ENCODE data around the gene SCLY.

SCLY gene

DNA sequence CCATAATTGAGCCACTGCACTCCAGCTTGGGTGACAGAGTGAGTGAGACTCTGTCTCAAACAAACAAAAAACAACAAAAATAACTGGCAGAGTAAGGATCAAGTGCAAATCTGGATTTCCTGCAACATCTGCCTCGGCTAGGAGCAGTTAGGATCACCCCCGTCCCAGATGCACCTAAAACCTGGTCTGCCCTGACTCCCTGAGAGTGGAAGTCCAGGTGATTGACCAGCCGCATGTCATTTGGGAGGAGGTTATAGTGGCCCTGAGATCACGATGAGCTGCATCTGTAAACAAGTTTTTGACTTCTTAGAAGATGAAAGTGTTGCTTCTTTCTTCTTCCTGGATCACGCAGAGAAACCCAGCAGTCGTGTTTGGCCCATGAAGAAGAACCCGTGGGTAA lies 34.3 kb downstream of the SCLY start:
- CTCF ChIA-PET: interaction anchor here (0.6 kb wide), 2 partner anchors 151 to 1042 kb away, joined by 3 to 4 read pairs; no protein-coding TSS in a partner anchor
- Histone ChIP-seq H3K27ac (ENCODE audit: extremely low read depth, low read depth, low read length) (no peak overlapping the region), H3K36me3 (ENCODE audit: control insufficient read depth in 2 of 2, insufficient read depth in 1 of 2, low read length in 2 of 2) (peaks cover 0 to 16% of the 10 kb centered on the region in 2 experiments; a peak in 2 of 3 replicates)

DNA sequence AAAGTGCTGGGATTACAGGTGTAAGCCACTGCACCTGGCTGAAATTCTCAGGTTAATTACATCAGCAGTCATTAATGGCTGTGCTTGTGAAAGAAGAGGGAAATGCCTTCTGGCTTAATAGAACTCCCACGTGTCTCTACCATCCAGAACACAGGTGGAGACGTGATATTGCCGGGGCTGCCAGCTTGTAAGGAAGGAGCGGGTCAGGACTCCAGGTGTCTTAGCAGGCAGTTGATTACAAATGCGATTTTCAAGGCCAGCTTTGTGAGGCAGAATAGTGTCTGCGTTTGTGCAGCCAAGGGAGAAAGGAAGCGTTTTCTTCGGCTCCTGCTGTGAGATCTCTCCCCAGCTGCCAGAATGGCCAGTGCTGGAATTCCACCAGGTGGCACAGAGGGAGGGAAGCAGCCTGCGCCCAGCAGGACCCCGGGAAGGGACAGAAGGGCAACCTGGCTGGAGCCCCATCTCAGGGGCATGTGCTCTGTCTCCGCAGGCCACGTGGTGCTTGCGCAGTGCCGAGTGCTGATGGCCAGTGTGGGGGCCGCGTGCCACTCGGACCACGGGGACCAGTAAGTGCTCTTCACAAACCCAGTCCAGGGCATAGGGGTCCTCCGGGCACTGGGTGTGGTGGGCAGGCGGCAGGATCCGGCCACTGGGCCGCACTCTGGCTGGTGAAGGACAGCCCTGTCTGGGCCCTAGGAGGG lies 35.7 kb downstream of the SCLY start:
- ChIA-PET CTCF (no interaction called here), POLR2A (no interaction called here)
- H3K36me3 ChIP-seq (ENCODE audit: control insufficient read depth in 2 of 2, insufficient read depth in 1 of 2, low read length in 2 of 2): peaks cover 0 to 8% of the 10 kb centered on the region in 2 experiments; a peak in 2 of 3 replicates
- H3K27ac ChIP-seq (ENCODE audit: extremely low read depth, low read depth, low read length): no peak overlapping the region
- no peaks in the 10 kb centered on the region for H3K9me3 ChIP-seq (ENCODE audit: control insufficient read depth, insufficient read depth, low read depth, low read length)
- no peaks in the 10 kb centered on the region for H3K4me1 ChIP-seq (ENCODE audit: control insufficient read depth, insufficient read depth, low read length)
- H3K4me3 ChIP-seq (ENCODE audit: low read depth, low read length): no peak overlapping the region
- peak; percentile 77 for TF ChIP-seq ZIC2 (tag by site-specific recombination; IDR thresholded peaks at IDR 0.05)
- TF ChIP-seq, protein P1, sequence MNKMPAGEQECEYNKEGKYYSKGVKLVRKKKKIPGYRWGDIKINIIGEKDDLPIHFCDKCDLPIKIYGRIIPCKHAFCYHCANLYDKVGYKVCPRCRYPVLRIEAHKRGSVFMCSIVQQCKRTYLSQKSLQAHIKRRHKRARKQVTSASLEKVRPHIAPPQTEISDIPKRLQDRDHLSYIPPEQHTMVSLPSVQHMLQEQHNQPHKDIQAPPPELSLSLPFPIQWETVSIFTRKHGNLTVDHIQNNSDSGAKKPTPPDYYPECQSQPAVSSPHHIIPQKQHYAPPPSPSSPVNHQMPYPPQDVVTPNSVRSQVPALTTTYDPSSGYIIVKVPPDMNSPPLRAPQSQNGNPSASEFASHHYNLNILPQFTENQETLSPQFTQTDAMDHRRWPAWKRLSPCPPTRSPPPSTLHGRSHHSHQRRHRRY (tag by site-specific recombination; IDR thresholded peaks at IDR 0.05): no peak
- TF ChIP-seq, protein P2, sequence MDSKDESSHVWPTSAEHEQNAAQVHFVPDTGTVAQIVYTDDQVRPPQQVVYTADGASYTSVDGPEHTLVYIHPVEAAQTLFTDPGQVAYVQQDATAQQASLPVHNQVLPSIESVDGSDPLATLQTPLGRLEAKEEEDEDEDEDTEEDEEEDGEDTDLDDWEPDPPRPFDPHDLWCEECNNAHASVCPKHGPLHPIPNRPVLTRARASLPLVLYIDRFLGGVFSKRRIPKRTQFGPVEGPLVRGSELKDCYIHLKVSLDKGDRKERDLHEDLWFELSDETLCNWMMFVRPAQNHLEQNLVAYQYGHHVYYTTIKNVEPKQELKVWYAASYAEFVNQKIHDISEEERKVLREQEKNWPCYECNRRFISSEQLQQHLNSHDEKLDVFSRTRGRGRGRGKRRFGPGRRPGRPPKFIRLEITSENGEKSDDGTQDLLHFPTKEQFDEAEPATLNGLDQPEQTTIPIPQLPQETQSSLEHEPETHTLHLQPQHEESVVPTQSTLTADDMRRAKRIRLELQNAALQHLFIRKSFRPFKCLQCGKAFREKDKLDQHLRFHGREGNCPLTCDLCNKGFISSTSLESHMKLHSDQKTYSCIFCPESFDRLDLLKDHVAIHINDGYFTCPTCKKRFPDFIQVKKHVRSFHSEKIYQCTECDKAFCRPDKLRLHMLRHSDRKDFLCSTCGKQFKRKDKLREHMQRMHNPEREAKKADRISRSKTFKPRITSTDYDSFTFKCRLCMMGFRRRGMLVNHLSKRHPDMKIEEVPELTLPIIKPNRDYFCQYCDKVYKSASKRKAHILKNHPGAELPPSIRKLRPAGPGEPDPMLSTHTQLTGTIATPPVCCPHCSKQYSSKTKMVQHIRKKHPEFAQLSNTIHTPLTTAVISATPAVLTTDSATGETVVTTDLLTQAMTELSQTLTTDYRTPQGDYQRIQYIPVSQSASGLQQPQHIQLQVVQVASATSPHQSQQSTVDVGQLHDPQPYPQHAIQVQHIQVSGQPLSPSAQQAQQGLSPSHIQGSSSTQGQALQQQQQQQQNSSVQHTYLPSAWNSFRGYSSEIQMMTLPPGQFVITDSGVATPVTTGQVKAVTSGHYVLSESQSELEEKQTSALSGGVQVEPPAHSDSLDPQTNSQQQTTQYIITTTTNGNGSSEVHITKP (tag by site-specific recombination; IDR thresholded peaks at IDR 0.05): 0 out of 2 replicates have a peak, but pooled peaks have one; percentile 10
- TF ChIP-seq, protein P3, sequence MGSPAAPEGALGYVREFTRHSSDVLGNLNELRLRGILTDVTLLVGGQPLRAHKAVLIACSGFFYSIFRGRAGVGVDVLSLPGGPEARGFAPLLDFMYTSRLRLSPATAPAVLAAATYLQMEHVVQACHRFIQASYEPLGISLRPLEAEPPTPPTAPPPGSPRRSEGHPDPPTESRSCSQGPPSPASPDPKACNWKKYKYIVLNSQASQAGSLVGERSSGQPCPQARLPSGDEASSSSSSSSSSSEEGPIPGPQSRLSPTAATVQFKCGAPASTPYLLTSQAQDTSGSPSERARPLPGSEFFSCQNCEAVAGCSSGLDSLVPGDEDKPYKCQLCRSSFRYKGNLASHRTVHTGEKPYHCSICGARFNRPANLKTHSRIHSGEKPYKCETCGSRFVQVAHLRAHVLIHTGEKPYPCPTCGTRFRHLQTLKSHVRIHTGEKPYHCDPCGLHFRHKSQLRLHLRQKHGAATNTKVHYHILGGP (tag by site-specific recombination; IDR thresholded peaks at IDR 0.05): no peak
- TF ChIP-seq ZNF341 (tag by site-specific recombination; IDR thresholded peaks at IDR 0.05; ENCODE audit: low read depth): no peak
- TF ChIP-seq, protein P4, sequence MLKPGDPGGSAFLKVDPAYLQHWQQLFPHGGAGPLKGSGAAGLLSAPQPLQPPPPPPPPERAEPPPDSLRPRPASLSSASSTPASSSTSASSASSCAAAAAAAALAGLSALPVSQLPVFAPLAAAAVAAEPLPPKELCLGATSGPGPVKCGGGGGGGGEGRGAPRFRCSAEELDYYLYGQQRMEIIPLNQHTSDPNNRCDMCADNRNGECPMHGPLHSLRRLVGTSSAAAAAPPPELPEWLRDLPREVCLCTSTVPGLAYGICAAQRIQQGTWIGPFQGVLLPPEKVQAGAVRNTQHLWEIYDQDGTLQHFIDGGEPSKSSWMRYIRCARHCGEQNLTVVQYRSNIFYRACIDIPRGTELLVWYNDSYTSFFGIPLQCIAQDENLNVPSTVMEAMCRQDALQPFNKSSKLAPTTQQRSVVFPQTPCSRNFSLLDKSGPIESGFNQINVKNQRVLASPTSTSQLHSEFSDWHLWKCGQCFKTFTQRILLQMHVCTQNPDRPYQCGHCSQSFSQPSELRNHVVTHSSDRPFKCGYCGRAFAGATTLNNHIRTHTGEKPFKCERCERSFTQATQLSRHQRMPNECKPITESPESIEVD (tag by site-specific recombination; IDR thresholded peaks at IDR 0.05): no peak
- TF ChIP-seq, protein P5, sequence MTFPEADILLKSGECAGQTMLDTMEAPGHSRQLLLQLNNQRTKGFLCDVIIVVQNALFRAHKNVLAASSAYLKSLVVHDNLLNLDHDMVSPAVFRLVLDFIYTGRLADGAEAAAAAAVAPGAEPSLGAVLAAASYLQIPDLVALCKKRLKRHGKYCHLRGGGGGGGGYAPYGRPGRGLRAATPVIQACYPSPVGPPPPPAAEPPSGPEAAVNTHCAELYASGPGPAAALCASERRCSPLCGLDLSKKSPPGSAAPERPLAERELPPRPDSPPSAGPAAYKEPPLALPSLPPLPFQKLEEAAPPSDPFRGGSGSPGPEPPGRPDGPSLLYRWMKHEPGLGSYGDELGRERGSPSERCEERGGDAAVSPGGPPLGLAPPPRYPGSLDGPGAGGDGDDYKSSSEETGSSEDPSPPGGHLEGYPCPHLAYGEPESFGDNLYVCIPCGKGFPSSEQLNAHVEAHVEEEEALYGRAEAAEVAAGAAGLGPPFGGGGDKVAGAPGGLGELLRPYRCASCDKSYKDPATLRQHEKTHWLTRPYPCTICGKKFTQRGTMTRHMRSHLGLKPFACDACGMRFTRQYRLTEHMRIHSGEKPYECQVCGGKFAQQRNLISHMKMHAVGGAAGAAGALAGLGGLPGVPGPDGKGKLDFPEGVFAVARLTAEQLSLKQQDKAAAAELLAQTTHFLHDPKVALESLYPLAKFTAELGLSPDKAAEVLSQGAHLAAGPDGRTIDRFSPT (tag by site-specific recombination; IDR thresholded peaks at IDR 0.05): no peak

More for the DNA sequence above, 34.3 kb downstream of the SCLY start:
- H3K4me1 ChIP-seq (ENCODE audit: control insufficient read depth, insufficient read depth, low read length): no peaks in the 10 kb centered on the region
- POLR2A ChIA-PET: no interaction called here
- no peak overlapping the region for H3K4me3 ChIP-seq (ENCODE audit: low read depth, low read length)
- no peak for TF ChIP-seq ZNF664 (tag by site-specific recombination; IDR thresholded peaks at IDR 0.05)
- TF ChIP-seq FEZF1 (tag by site-specific recombination; IDR thresholded peaks at IDR 0.05): no peak
- TF ChIP-seq ZNF544 (tag by site-specific recombination; IDR thresholded peaks at IDR 0.05): no peak
- no peak for TF ChIP-seq ZNF521 (tag by site-specific recombination; IDR thresholded peaks at IDR 0.05)
- no peak for TF ChIP-seq HOXA7 (CRISPR knock-in tag; IDR thresholded peaks at IDR 0.05; ENCODE audit: borderline replicate concordance)
- no peak for TF ChIP-seq ZNF175 (tag by site-specific recombination; IDR thresholded peaks at IDR 0.05)
- no peak for TF ChIP-seq IKZF3 (tag by site-specific recombination; IDR thresholded peaks at IDR 0.05)
- TF ChIP-seq ZNF248 (tag by site-specific recombination; IDR thresholded peaks at IDR 0.05): no peak
- no peak for TF ChIP-seq ZNF629 (tag by site-specific recombination; IDR thresholded peaks at IDR 0.05)
- TF ChIP-seq ZNF112 (tag by site-specific recombination; IDR thresholded peaks at IDR 0.05): no peak
- TF ChIP-seq ZNF114 (tag by site-specific recombination; IDR thresholded peaks at IDR 0.05): no peak
- TF ChIP-seq, protein P6, sequence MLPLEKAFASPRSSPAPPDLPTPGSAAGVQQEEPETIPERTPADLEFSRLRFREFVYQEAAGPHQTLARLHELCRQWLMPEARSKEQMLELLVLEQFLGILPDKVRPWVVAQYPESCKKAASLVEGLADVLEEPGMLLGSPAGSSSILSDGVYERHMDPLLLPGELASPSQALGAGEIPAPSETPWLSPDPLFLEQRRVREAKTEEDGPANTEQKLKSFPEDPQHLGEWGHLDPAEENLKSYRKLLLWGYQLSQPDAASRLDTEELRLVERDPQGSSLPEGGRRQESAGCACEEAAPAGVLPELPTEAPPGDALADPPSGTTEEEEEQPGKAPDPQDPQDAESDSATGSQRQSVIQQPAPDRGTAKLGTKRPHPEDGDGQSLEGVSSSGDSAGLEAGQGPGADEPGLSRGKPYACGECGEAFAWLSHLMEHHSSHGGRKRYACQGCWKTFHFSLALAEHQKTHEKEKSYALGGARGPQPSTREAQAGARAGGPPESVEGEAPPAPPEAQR (tag by site-specific recombination; IDR thresholded peaks at IDR 0.05): no peak
- TF ChIP-seq, protein P7, sequence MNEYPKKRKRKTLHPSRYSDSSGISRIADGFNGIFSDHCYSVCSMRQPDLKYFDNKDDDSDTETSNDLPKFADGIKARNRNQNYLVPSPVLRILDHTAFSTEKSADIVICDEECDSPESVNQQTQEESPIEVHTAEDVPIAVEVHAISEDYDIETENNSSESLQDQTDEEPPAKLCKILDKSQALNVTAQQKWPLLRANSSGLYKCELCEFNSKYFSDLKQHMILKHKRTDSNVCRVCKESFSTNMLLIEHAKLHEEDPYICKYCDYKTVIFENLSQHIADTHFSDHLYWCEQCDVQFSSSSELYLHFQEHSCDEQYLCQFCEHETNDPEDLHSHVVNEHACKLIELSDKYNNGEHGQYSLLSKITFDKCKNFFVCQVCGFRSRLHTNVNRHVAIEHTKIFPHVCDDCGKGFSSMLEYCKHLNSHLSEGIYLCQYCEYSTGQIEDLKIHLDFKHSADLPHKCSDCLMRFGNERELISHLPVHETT (tag by site-specific recombination; IDR thresholded peaks at IDR 0.05): no peak
- no peak for TF ChIP-seq ZNF221 (tag by site-specific recombination; IDR thresholded peaks at IDR 0.05; ENCODE audit: borderline replicate concordance)
- TF ChIP-seq, protein P8, sequence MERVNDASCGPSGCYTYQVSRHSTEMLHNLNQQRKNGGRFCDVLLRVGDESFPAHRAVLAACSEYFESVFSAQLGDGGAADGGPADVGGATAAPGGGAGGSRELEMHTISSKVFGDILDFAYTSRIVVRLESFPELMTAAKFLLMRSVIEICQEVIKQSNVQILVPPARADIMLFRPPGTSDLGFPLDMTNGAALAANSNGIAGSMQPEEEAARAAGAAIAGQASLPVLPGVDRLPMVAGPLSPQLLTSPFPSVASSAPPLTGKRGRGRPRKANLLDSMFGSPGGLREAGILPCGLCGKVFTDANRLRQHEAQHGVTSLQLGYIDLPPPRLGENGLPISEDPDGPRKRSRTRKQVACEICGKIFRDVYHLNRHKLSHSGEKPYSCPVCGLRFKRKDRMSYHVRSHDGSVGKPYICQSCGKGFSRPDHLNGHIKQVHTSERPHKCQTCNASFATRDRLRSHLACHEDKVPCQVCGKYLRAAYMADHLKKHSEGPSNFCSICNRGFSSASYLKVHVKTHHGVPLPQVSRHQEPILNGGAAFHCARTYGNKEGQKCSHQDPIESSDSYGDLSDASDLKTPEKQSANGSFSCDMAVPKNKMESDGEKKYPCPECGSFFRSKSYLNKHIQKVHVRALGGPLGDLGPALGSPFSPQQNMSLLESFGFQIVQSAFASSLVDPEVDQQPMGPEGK (tag by site-specific recombination; IDR thresholded peaks at IDR 0.05): no peak
- no peak for TF ChIP-seq ZBTB1 (tag by site-specific recombination; IDR thresholded peaks at IDR 0.05)
- no peak for TF ChIP-seq ZNF423 (tag by site-specific recombination; IDR thresholded peaks at IDR 0.05)
- TF ChIP-seq GLI4 (tag by site-specific recombination; IDR thresholded peaks at IDR 0.05): no peak
- H3K9me3 ChIP-seq (ENCODE audit: control insufficient read depth, insufficient read depth, low read depth, low read length): no peaks in the 10 kb centered on the region
